ENCODE data around the gene ACAP3. TPM values are rescaled to one million over a fixed set of nuclear protein-coding genes. Genes with fewer than 3 reads are reported as not detected.

Gene ACAP3
- total RNA-seq, 1 donor from 2014 or later = 55.2 TPM

GRCh38 chr1:1243266-1243660 is 64.5 kb downstream of the ACAP3 start:
- Histone ChIP-seq H3K4me3 (no peak overlapping the region), H3K27me3 (peaks cover 27% of the 10 kb centered on the region), H3K27ac (no peak overlapping the region), H3K4me1 (no peaks in the 10 kb centered on the region), H3K36me3 (no peaks in the 10 kb centered on the region), H3K9me3 (no peaks in the 10 kb centered on the region)
- intact Hi-C loops (cut with DNase I) = no loop called here
- no peak for DNase-seq
- TF ChIP-seq CTCF (IDR thresholded peaks at IDR 0.05) = no peak
- no peak for ATAC-seq

- TF ChIP-seq CTCF (IDR thresholded peaks at IDR 0.05) = no peak
- DNase-seq = no peak
Observed at GRCh38 chr1:1242461-1243265, 65.1 kb downstream of the ACAP3 start.

More at GRCh38 chr1:1242461-1243265, 65.1 kb downstream of the ACAP3 start:
- Histone ChIP-seq H3K27me3 (peaks cover 27% of the 10 kb centered on the region), H3K36me3 (no peaks in the 10 kb centered on the region), H3K27ac (no peak overlapping the region), H3K9me3 (no peaks in the 10 kb centered on the region), H3K4me1 (no peaks in the 10 kb centered on the region), H3K4me3 (no peak overlapping the region)
- intact Hi-C loops (cut with DNase I) = no loop called here
- no peak for ATAC-seq

Small RNAs within 50 kb of the gene (microRNA-seq; reads per million reads assigned to microRNA genes)
- gene MIR6726 (ENCODE audit: borderline microRNAs expressed) (0.66 reads per million), gene MIR6727 (ENCODE audit: borderline microRNAs expressed) (not detected), gene MIR6808 (ENCODE audit: borderline microRNAs expressed) (0.50 reads per million)

Other genes starting within 250 kb of the ACAP3 start
- 0.55 TPM for gene RNF223, start 233.6 kb downstream of the ACAP3 start, total RNA-seq
- 9.7 TPM for gene C1orf159, start 191.8 kb downstream of the ACAP3 start, total RNA-seq
- not detected for gene TTLL10, start 134.1 kb downstream of the ACAP3 start, total RNA-seq
- 0.98 TPM for gene TNFRSF18, start 101.3 kb downstream of the ACAP3 start, total RNA-seq
- 7.7 TPM for gene TNFRSF4, start 93.8 kb downstream of the ACAP3 start, total RNA-seq
- gene SDF4, start 75.9 kb downstream of the ACAP3 start, total RNA-seq = 132 TPM
- 16.7 TPM for gene B3GALT6, start 75.7 kb downstream of the ACAP3 start, total RNA-seq
- 2.6 TPM for gene C1QTNF12, start 61.2 kb downstream of the ACAP3 start, total RNA-seq
- 52.5 TPM for gene UBE2J2, start 34.1 kb downstream of the ACAP3 start, total RNA-seq
- gene SCNN1D, start 27.5 kb downstream of the ACAP3 start, total RNA-seq = 3.6 TPM
- 14.2 TPM for gene PUSL1, start 667 bp upstream of the ACAP3 start, total RNA-seq
- gene INTS11, start 16.7 kb upstream of the ACAP3 start, total RNA-seq = 81.9 TPM
- 20.4 TPM for gene CPTP, start 16.9 kb upstream of the ACAP3 start, total RNA-seq
- gene TAS1R3, start 23.4 kb upstream of the ACAP3 start, total RNA-seq = 0.32 TPM
- 66.0 TPM for gene DVL1, start 41.5 kb upstream of the ACAP3 start, total RNA-seq
- gene MXRA8, start 50.6 kb upstream of the ACAP3 start, total RNA-seq = 66.3 TPM
- gene AURKAIP1, start 67.3 kb upstream of the ACAP3 start, total RNA-seq = 92.1 TPM
- 165 TPM for gene CCNL2, start 91.4 kb upstream of the ACAP3 start, total RNA-seq
- gene MRPL20, start 99.4 kb upstream of the ACAP3 start, total RNA-seq = 80.7 TPM
- 21.5 TPM for gene ANKRD65, start 113.3 kb upstream of the ACAP3 start, total RNA-seq
- gene VWA1, start 127.8 kb upstream of the ACAP3 start, total RNA-seq = 87.4 TPM
- 10.4 TPM for gene ATAD3C, start 141.8 kb upstream of the ACAP3 start, total RNA-seq
- gene ATAD3B, start 163.8 kb upstream of the ACAP3 start, total RNA-seq = 24.3 TPM
- gene ATAD3A, start 204.2 kb upstream of the ACAP3 start, total RNA-seq = 21.9 TPM
- 2.9 TPM for gene TMEM240, start 232.7 kb upstream of the ACAP3 start, total RNA-seq